GM12872 (cell line): ENCODE data around the gene PRKG1.

Experiments
- TF ChIP-seq, protein P1 (sequence below): IDR thresholded peaks from 3 replicates; pipeline ENCODE4 v1.5.1; 2011; ENCODE audit warnings: low read depth, mild to moderate bottlenecking, low read length, moderate library complexity; ENCODE audit not compliant: insufficient read depth

Gene PRKG1

GRCh38 chr10:52284416-52285013 is 1210.2 kb downstream of the PRKG1 start:
- TF ChIP-seq, protein P1, sequence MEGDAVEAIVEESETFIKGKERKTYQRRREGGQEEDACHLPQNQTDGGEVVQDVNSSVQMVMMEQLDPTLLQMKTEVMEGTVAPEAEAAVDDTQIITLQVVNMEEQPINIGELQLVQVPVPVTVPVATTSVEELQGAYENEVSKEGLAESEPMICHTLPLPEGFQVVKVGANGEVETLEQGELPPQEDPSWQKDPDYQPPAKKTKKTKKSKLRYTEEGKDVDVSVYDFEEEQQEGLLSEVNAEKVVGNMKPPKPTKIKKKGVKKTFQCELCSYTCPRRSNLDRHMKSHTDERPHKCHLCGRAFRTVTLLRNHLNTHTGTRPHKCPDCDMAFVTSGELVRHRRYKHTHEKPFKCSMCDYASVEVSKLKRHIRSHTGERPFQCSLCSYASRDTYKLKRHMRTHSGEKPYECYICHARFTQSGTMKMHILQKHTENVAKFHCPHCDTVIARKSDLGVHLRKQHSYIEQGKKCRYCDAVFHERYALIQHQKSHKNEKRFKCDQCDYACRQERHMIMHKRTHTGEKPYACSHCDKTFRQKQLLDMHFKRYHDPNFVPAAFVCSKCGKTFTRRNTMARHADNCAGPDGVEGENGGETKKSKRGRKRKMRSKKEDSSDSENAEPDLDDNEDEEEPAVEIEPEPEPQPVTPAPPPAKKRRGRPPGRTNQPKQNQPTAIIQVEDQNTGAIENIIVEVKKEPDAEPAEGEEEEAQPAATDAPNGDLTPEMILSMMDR, result no peak

- TF ChIP-seq, protein P1, result no peak
These were observed 1213.6 kb downstream of the PRKG1 start for GRCh38 chr10:52287866-52288265.

DNA sequence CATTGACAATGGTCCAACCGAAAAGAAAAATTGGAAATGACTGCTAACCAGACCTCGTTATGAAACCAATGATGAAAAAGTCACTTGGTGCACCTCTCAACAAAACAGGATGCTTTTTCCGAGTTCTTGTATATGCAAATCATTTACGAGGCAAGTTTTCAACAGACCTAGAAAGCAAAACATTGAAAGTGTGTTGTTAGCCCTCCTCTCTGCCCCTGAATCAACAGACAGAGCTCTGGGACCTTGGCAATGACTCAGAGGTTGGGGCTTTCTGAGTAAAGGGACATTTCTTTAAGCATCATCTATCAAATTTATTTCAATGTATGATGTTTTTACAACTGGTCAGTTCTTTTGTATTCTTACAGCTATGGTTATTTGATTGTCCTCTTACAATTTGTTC is 1223.5 kb downstream of the PRKG1 start:
- TF ChIP-seq, protein P1, result no peak

GRCh38 chr10:52300599-52301277 is 1226.5 kb downstream of the PRKG1 start:
- TF ChIP-seq, protein P1, result no peak

DNA sequence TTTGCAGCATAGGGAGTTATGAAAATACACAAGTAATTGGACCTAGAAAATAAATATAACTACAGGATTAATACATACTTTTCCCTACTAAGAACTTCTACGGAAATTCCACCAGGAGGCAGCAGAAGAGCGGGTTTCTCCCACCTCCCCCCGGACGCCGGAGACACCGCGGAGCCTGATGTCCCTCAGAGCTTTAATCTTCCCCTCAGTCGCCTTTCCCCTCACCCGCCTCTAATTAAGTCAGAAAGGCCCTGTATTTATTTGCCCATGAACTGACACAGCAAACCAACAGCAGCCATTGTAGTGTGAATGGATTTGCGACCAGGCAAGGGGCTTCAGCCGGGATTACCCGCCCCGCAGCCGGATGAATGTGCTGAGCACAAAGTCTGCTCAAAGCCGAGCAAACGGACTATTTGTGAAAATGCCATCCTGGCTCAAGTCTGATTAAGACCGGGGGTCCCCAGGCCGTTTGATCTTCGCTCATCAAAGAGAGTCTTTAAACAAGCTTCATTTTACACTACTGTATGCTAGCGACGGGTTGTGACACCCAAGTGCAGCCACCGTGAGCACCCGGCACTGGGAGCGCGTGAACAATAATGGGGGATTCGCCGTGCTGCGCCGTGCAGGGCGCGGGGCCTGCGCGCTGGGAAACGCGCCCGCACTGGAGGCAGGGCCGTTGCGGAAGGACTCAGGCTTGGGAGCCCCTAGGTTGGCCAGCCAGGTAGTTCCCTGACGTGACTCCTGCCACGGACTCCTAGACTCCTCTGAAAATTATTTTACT is 1234.2 kb downstream of the PRKG1 start:
- TF ChIP-seq, protein P1, result peak; percentile 65

- TF ChIP-seq, protein P1, result no peak
These were observed 1238.6 kb downstream of the PRKG1 start for GRCh38 chr10:52312942-52313255.

- TF ChIP-seq, protein P1, result no peak
These were observed 1239.1 kb downstream of the PRKG1 start for GRCh38 chr10:52313256-52313932.
